ENCODE results near the gene LGI4. TPM values are rescaled to one million over a fixed set of nuclear protein-coding genes. Genes with fewer than 3 reads are reported as not detected.

LGI4 gene
- total and polyA plus RNA-seq, 2 experiments from 2014 or later: 3.4 to 4.3 TPM

DNA sequence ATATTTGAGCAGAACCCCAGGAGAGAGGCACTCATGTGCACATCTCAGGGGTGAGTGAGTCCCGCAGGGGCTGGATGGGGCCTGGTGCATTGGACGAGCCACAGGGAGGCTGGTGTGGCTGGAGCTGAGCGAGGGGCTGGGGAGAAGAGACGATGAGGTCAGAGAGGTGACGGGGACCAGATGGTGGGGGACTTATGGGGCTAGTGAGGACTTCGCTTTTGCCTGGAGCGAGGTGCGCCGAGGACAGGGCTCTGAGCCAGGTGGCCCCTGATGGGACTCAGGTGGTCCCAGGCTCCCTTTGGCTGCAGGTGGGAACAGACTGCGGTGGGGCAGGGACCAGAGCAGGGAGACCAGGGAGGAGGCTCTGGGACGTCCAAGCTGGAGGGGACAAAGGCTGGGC, 26.1 kb downstream of the LGI4 start:
- TF ChIP-seq ZNF114 (CRISPR knock-in tag; IDR thresholded peaks at IDR 0.05): no peak
- TF ChIP-seq, protein P1, sequence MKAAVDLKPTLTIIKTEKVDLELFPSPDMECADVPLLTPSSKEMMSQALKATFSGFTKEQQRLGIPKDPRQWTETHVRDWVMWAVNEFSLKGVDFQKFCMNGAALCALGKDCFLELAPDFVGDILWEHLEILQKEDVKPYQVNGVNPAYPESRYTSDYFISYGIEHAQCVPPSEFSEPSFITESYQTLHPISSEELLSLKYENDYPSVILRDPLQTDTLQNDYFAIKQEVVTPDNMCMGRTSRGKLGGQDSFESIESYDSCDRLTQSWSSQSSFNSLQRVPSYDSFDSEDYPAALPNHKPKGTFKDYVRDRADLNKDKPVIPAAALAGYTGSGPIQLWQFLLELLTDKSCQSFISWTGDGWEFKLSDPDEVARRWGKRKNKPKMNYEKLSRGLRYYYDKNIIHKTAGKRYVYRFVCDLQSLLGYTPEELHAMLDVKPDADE (IDR thresholded peaks at IDR 0.05): no peak
- TF ChIP-seq POLR2AphosphoS5 (IDR thresholded peaks at IDR 0.05; ENCODE audit: low read depth): no peak
- Mint-ChIP-seq H3K27ac (no peak overlapping the region), H3K27me3 (ENCODE audit: insufficient read depth, low read depth, poor library complexity) (peaks cover 19% of the 10 kb centered on the region), H3K36me3 (ENCODE audit: low read depth) (peaks cover 11% of the 10 kb centered on the region; the same call in 1 of the 3 replicates), H3K4me1 (peaks cover 16% of the 10 kb centered on the region), H3K4me3 (no peak overlapping the region), H3K9me3 (no peaks in the 10 kb centered on the region; the same call in 1 of the 3 replicates)
- Histone ChIP-seq H3K36me3 (ENCODE audit: insufficient read depth) (no peaks in the 10 kb centered on the region), H2AFZ (no peak overlapping the region), H3K4me3 (no peak overlapping the region), H3K27ac (ENCODE audit: low read depth) (no peak overlapping the region), H3K4me1 (ENCODE audit: insufficient read depth) (peaks cover 4% of the 10 kb centered on the region), H3K9me2 (ENCODE audit: insufficient read depth) (no peaks in the 10 kb centered on the region), H3K79me2 (replicated peaks; ENCODE audit: insufficient read depth) (no peaks in the 10 kb centered on the region), H3K4me2 (no peak overlapping the region), H3F3A (replicated peaks; ENCODE audit: low read depth) (no peaks in the 10 kb centered on the region), H4K20me1 (replicated peaks; ENCODE audit: insufficient read depth) (no peaks in the 10 kb centered on the region), H3K27me3 (ENCODE audit: insufficient read depth) (no peaks in the 10 kb centered on the region)
- DNase-seq (ENCODE audit: low spot score) (no peak), ATAC-seq (no peak)

- no peak overlapping the region for H3K27ac Mint-ChIP-seq
- H3K4me1 Mint-ChIP-seq: peaks cover 16% of the 10 kb centered on the region
- no peaks in the 10 kb centered on the region for H4K20me1 ChIP-seq (replicated peaks; ENCODE audit: insufficient read depth)
- no peak overlapping the region for H2AFZ ChIP-seq
- no peaks in the 10 kb centered on the region for H3K79me2 ChIP-seq (replicated peaks; ENCODE audit: insufficient read depth)
- no peaks in the 10 kb centered on the region for H3K9me2 ChIP-seq (ENCODE audit: insufficient read depth)
- H3K36me3 ChIP-seq (ENCODE audit: insufficient read depth): no peaks in the 10 kb centered on the region
- DNase-seq (ENCODE audit: low spot score) (no peak), ATAC-seq (no peak)
- H3F3A ChIP-seq (replicated peaks; ENCODE audit: low read depth): no peaks in the 10 kb centered on the region
- no peaks in the 10 kb centered on the region for H3K27me3 ChIP-seq (ENCODE audit: insufficient read depth)
- H3K9me3 Mint-ChIP-seq: no peaks in the 10 kb centered on the region; the same call in 1 of the 3 replicates
- H3K27ac ChIP-seq (ENCODE audit: low read depth): no peak overlapping the region
- no peak for TF ChIP-seq NANOG (IDR thresholded peaks at IDR 0.05; ENCODE audit: borderline replicate concordance)
- TF ChIP-seq EZH2 (IDR thresholded peaks at IDR 0.05; ENCODE audit: low read depth, unreplicated experiment): no peak
- no peak for TF ChIP-seq JUNB (IDR thresholded peaks at IDR 0.05; ENCODE audit: unreplicated experiment)
- TF ChIP-seq ZNF462 (CRISPR knock-in tag; IDR thresholded peaks at IDR 0.05): no peak
- TF ChIP-seq EZH2phosphoT487 (IDR thresholded peaks at IDR 0.05; ENCODE audit: unreplicated experiment): no peak
- peaks cover 11% of the 10 kb centered on the region; the same call in 1 of the 3 replicates for H3K36me3 Mint-ChIP-seq (ENCODE audit: low read depth)
- no peak overlapping the region for H3K4me2 ChIP-seq
- H3K4me1 ChIP-seq (ENCODE audit: insufficient read depth): peaks cover 4% of the 10 kb centered on the region
- H3K4me3 Mint-ChIP-seq: no peak overlapping the region
- peaks cover 24% of the 10 kb centered on the region for H3K27me3 Mint-ChIP-seq (ENCODE audit: insufficient read depth, low read depth, poor library complexity)
- no peak overlapping the region for H3K4me3 ChIP-seq
Measured at GRCh38 chr19:35107545-35107944, 27.3 kb downstream of the LGI4 start.

Data from GM23338 (cell line).